GM12878 (cell line): ENCODE results near the gene SNRPN.

Source experiments
- CTCF ChIP-seq, 3 experiments: IDR thresholded peaks in 2 of 3; conservative IDR thresholded peaks in 1 of 3; 2 replicates each; pipeline ENCODE4 v1.5.1; 2011; ENCODE audit warnings: low read depth in 3 of 3, low read length in 3 of 3, mild to moderate bottlenecking in 3 of 3, control low read depth in 2 of 3, moderate library complexity in 2 of 3, inconsistent platforms in 1 of 3, mixed read lengths in 1 of 3; ENCODE audit not compliant: control insufficient read depth in 2 of 3, insufficient read depth in 1 of 3; ENCODE audit errors: extremely low read depth in 1 of 3
- RELA ChIP-seq: fragments of 450-650 bp; IDR thresholded peaks from 2 replicates; pipeline ENCODE4 v1.8.0; 2014; ENCODE audit warnings: borderline replicate concordance; ENCODE audit not compliant: partially characterized antibody

GRCh38 chr15:24924153-24924552 is 30.6 kb upstream of the SNRPN start:
- no peak for TF ChIP-seq RELA
- no peak for TF ChIP-seq CTCF (IDR thresholded peaks at IDR 0.05 in 2 of 3, conservative IDR thresholded peaks at IDR 0.05 in 1 of 3; ENCODE audit: control insufficient read depth in 2 of 3, extremely low read depth in 1 of 3, insufficient read depth in 1 of 3, low read depth in 3 of 3, low read length in 3 of 3)
